GM18870 (cell line): ENCODE data around the gene CNTN4.
A peak's percentile ranks its signal among the peaks of the same experiment; 100 is the strongest.

Experiments used
- ATAC-seq: cut with Tn5 transposase; IDR thresholded peaks from one replicate; pipeline ENCODE4 v1.9.1; 2021; ENCODE audit warnings: moderate library complexity; ENCODE audit not compliant: unreplicated experiment

The CNTN4 gene

DNA sequence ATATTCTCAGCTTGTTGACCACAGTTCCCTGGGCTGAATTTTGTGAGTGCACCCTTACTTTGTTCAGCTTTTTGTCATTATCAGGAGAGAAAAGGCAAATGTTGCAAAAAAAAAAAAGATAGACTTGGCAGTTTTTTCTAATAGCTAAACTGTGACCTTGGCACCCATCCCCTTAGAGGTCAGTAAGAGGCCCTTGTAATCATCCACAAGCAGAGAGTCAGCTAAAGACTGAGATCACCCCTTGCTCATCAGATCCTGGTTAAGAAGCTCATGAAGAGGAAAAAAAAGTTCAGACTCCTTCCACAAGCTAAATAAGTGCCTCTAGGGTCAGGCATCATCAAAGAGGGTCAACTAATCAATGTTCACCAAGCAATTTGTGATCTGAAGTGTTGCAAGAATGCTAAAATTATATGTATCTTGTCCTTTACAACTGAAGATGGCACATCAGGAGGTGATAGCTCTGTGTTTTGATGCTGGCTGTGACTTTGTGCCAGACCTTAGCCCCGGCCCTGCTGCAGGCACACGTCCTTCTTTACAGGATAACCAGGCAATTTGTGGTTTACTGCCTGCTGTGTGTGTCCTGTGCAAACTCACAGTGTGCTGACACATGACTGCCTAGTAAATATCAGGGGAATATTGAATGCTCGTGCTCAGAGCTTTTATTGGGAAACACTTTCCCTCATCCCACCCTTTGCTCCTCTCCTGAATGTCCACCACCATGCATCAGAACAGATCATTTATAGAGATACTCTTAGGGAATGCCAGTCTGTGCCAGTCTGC is 748.6 kb downstream of the CNTN4 start:
- no peak for ATAC-seq

DNA sequence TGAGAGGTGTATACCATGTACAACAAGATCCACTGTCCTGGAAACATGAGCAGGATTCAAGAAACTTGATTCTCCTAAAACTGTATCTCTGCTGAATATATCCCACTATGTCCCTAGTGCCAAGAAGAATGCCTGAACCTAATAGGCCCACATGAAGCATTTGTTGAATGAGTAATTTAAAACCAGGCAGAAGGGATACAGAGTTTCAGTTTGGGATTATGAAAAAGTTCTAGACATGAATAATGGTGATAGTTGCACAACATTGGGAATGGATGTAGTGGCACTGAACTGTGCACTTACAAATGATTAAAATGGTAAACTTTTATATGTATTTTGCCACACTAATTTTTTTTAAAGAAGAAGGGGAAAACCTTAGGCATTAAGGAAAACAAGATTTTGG is 750.4 kb downstream of the CNTN4 start:
- ATAC-seq, result no peak

DNA sequence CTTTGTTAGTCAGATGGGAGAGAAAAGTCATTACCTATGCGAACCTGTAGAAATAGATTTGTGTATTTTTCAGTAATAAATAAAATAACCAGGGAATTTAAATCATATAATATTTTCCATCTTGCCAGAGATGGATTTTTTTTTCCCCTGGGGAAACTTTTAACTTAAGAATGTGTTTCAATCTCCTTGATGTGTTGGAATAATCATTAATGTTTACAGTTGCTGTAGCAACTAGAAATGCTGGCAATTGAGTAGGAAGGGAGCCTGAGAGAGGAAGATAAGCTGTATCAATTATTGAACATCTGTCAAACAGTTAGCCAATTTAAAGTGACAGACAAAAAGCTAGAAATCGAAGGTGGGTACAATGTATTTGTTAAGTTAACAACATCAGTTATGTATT is 752.0 kb downstream of the CNTN4 start:
- no peak for ATAC-seq

DNA sequence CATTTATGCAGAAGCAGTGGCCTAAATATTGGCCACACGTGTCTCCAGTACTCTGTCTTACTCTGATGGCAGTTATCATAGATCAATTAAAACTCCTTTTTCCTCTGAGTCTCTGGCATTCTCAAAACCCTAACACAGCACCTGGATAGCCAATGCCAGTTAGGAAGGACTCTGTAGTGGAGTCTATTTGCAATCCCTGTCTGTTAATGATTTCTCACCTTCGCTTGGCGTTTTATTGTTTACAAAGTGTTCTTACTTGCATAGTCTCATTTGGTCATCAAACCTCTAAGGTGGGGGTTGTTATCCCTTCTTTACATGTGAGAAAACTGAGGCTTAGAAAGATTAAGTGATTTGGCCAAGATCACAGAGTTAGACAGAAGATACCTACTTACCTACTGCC is 752.7 kb downstream of the CNTN4 start:
- ATAC-seq, result no peak

- ATAC-seq, result no peak
Observed at GRCh38 chr3:2851835-2852234, 753.2 kb downstream of the CNTN4 start.

DNA sequence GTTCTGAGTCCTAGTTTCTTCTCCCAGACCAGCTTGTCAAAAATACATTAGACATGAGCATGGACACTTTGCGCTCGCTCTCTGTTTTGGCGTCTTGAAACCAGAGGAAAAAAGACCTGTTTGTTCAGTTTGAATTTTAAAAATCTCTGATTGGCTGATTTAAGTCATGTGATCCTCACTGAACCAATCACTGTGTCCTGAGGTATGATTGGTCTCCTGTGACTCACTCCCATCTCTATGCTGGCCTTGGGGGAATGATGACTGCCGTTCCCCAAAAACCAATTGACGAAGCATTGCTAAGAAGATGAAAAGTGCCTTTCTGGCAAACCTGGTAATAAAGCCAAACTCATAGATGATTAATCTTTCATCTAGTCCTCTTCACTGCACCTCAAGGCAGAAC is 755.0 kb downstream of the CNTN4 start:
- ATAC-seq, result no peak

GRCh38 chr3:2856138-2857133 is 757.8 kb downstream of the CNTN4 start:
- no peak for ATAC-seq

DNA sequence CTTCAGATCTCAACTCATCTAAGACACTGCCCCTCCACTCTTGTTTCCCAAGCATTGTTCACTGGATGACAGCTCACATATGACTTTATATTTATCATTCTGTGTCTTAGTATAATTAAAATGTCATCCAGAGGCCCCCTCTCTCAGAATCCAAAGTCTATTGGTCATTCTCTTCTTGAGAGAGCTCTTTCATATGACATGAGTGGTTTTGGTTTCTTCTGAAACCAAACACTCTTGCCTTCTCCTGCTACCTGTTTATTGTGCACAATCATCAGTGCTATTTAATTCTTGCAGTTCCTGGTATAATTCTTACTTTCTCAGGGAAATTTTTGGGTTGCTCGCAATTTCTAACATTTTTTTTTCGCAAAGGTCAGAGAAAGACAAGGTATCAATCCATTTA is 762.0 kb downstream of the CNTN4 start:
- no peak for ATAC-seq

- ATAC-seq, result no peak
Observed at GRCh38 chr3:2861120-2861519, 762.5 kb downstream of the CNTN4 start.

DNA sequence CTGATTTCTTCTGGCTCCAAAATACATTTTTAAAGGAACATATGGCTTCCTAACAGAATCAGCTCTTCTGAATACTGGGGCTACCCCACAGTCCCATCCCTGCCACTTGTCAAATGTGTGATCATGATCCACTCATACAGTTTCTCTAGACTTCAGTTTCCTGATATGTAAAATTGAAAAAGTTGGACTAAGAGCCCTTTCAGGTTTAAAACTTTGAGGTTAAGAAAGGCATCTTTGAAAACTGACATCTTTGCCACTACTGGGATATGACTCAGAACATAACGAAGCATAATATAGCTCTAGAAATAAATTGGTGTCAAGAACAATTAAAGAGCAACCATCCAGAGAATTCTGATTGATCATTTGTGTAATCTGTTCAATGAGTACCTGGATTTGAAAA is 763.3 kb downstream of the CNTN4 start:
- ATAC-seq, result peak; percentile 54

GRCh38 chr3:2862366-2862765 is 763.7 kb downstream of the CNTN4 start:
- ATAC-seq, result no peak

DNA sequence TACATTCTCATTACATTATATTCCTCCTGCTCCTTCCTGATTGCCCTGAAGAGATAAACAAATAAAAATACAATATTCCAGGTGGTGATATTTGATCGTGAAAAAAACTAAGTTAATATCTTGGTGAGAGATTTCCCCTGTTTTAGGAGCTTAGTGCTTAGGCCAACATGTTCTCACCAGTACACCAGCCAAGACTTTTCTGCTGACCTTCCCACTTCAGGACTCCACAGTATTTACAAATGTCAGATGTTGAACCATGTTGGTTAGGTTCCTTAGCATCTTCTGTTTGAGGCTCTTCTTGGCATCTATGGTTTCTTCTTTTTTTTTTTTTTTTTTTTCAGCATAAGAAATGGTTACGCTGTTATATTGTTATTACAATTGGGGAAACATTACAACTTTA is 764.5 kb downstream of the CNTN4 start:
- ATAC-seq, result no peak

DNA sequence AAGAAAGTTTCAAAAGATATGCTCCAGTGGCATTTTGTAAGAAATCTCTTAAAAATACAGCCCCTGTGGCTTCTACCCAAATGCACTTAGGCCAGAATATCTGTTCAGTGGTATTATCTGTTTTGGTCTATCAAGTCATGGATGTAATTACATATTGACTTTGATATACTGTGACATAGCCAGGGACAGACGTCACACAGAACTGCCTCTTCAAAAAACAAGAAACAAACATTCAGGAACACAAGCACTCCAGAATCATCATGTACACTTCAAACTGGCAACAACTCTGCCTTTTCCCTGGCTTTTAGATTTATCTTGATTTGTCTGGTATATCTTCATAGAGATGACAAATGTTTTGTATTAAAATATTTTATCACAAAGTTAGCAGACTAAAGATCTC is 771.2 kb downstream of the CNTN4 start:
- ATAC-seq, result no peak

- ATAC-seq, result no peak
Observed at GRCh38 chr3:2870724-2871333, 772.2 kb downstream of the CNTN4 start.

- ATAC-seq, result no peak
Observed at GRCh38 chr3:2872884-2873283, 774.2 kb downstream of the CNTN4 start.

DNA sequence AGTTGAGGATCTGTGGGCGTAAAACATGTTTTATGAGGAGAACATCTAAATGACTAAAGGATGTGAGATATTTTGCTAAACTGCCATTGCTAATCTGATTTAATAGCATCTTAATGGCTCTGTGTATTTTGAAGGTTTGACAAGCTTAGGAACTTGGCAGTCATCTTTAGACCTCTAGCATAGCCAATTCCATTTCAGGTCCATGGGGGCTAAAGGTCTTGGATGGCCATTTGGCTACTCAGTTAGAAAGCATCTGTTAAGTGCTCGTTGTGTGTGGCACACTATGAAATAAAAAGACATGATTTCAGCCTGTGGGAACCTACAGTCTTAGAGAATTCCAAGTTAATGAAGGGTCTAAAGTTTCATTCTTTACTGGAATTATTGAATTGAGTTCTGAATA is 775.3 kb downstream of the CNTN4 start:
- no peak for ATAC-seq

- ATAC-seq, result no peak
Observed at GRCh38 chr3:2875699-2876098, 777.0 kb downstream of the CNTN4 start.

DNA sequence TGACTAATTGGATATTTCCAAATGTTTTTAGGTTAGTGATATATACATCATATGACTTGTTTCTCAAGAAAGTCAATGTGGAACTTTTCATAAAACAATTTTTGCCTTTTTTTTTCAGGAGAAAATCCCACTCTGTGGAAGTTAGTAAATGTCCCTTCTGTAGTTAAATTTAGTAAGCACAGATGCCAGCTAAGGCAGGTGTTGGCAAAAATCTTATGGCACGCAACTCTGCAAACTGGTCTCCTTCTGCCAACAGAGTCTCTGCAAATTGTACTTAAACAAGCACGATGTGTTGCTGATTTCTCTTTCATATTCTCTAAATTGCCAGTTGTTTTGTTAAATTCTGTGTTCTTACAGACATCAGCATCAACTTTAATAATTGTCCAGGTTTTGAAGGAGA is 777.7 kb downstream of the CNTN4 start:
- no peak for ATAC-seq

DNA sequence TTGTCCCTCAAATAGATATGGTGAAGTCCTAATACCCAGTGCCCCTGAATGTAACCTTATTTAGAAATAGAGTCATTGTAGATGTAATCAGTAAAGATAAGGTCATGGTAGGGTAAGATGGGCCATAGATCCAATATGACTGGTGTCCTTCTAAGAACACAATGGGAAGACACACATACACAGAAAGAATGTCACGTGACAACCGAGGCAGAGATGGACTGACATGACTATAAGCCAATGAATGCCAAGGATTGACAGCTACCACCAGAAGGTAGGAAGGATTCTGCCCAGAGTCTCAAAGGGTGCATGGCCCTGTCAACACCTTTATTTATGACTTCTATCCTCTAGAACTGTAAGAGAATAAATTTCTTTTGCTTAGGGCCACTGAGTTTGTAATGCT is 780.4 kb downstream of the CNTN4 start:
- no peak for ATAC-seq

DNA sequence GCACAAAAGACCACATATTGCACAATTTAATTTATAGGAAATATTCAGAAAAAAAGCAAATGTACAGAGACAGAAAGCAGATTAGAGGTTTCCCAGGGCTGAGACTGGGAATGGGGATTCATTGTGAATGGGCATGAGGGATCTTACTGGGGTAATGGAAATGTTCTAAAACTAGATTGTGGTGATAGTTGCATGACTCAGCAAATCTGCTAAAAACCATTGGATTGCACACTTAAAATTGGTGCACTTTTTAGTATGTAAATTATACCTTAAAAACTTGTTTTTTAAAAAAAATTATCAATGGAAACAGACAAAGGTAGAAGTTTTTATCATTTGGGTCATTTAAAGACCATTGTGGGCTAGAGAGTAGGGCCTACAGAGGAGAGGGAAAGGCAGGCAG is 780.9 kb downstream of the CNTN4 start:
- no peak for ATAC-seq

DNA sequence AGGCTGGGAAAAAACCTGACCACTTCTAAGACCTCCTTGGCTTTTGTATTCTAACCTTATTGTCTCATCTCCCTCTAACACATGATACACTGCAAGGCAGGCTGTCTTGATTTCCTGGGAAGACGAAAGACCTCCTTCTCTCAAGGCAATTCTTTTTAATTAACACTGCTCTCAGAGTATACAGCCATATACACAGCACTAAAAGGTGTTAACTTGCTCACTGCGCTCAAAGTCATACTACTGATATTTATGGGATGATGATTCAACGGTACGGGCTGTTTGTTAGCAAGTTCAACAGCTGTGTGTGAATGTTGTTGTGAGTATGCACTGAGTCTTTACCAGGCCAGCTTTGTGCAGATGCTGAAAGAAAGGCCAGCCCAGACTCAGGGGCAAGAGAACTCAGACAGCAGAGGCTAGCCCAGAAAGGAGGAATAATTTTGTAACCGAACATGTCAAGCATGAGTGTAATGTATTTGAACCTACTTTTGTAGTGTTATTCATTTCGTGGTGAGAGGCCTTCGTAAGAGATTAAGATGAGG is 781.6 kb downstream of the CNTN4 start:
- ATAC-seq, result no peak
